T-helper 2 cell treated with Interferon-gamma antibody and Interleukin-4, amounts not matched to agents 5 μg/mL and 100 μg/mL, for 36 hours (primary cell): ENCODE data around the gene MGST2.

Source experiments
- DNase-seq: peaks from one replicate; pipeline ENCODE4 v3.0.0; 2021; ENCODE audit warnings: low spot score
- H3K27ac Mint-ChIP-seq: one replicate; pipeline ENCODE4 v1.8.0; 2021; ENCODE audit warnings: mild to moderate bottlenecking, mixed read lengths
- H3K27me3 Mint-ChIP-seq: one replicate; pipeline ENCODE4 v1.8.0; 2021; ENCODE audit warnings: low read depth, mixed read lengths
- H3K36me3 Mint-ChIP-seq: one replicate; pipeline ENCODE4 v1.8.0; 2021; ENCODE audit warnings: low read depth, mixed read lengths
- H3K4me1 Mint-ChIP-seq: one replicate; pipeline ENCODE4 v1.8.0; 2021; ENCODE audit warnings: low read depth, mixed read lengths
- H3K4me3 Mint-ChIP-seq: one replicate; pipeline ENCODE4 v1.8.0; 2022; ENCODE audit warnings: mild to moderate bottlenecking, moderate library complexity, mixed read lengths
- H3K9me3 Mint-ChIP-seq: one replicate; pipeline ENCODE4 v1.8.0; 2021; ENCODE audit warnings: mixed read lengths

Gene MGST2

DNA sequence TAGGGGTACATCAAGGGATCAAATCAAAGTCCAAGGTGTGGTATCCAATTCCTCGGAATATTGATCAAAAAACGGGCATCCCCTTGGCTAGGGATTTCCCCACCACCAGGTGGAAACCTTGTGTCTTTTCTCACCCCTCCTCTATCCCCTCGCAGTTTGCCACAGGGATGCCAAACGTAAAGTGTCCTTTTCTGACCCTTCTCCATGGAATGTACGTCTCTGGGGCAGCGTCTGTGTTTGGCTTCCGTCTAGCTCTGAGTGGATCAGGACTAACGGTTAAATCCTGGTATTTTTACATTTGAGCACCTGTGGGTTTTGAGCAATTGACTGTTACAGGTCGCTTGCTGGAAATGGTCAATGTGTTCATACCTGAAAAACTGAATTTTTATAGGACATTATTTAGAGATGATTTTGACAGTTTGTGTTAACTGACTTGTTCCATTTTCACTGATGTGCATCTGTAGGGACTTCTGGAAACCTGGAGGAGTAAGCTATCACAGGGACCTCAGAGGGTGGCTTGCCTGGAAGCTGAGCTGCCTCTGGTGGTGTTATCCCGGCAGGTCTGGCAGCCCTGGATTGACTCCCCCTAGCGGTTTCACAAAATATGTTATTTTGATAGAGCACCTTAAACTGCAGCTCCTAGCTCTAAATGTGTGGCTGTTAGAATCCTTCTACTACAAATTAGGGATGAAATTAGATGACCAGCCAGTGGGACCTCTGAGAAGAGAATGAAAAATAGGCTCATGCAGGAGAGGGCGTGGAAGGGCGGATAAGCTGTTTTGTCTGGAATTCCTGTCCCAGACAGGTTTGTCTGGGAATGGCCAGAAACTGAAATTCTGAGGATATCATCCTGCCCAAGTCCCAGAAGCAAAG is 8.8 kb upstream of the MGST2 start:
- no peaks in the 10 kb centered on the region for H3K9me3 Mint-ChIP-seq
- H3K4me3 Mint-ChIP-seq, result peak overlapping the region; percentile 86
- H3K4me1 Mint-ChIP-seq, result peaks cover 27% of the 10 kb centered on the region
- DNase-seq, result peak; percentile 40
- H3K36me3 Mint-ChIP-seq, result no peaks in the 10 kb centered on the region
- peak overlapping the region; percentile 94 for H3K27ac Mint-ChIP-seq
- no peaks in the 10 kb centered on the region for H3K27me3 Mint-ChIP-seq

- H3K27me3 Mint-ChIP-seq, result no peaks in the 10 kb centered on the region
- H3K27ac Mint-ChIP-seq, result peak overlapping the region; percentile 94
- peak; percentile 11 for DNase-seq
- H3K9me3 Mint-ChIP-seq, result no peaks in the 10 kb centered on the region
- no peaks in the 10 kb centered on the region for H3K36me3 Mint-ChIP-seq
- H3K4me3 Mint-ChIP-seq, result peak overlapping the region; percentile 86
- H3K4me1 Mint-ChIP-seq, result peaks cover 27% of the 10 kb centered on the region
These were observed 7.4 kb upstream of the MGST2 start for GRCh38 chr4:139658185-139658584.

DNA sequence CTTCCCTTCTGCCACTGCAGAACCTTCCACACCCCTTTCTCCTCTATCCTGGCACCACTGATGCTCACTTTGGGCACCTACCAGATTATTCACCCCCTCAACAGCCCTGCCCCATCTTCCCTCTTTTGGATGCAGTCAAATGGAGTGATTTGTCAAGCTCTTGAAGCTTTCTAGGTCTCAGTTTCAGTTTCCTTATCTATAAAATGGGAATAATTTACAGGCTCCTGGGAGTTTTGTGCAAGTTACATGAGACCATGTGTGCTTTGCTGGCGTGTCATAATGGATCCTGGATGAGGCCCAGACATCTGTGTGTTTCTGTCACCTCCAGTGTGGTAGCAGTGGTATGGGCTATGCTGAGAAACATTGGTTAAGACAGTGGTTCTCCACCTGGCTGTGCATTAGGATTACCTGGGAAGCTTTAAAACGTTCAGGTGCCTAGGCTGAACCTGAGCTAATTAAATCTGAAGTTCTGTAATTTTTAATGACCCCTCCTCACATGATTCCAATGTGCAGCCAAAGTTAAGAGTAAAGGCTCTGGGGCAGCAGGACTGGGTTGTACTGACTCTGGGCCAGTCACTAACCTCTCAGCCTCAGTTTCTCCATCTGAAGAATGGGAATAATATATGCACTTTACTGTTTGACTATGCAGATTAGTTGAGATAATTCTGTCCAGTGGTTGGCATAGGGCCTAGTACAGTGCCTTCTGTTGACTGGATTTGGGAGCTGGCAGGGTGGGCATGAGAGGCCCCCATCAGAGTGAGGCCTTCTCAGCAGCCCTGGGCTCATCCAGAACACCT is 6.8 kb upstream of the MGST2 start:
- no peaks in the 10 kb centered on the region for H3K36me3 Mint-ChIP-seq
- H3K4me3 Mint-ChIP-seq, result peak overlapping the region; percentile 86
- no peaks in the 10 kb centered on the region for H3K9me3 Mint-ChIP-seq
- peaks cover 27% of the 10 kb centered on the region for H3K4me1 Mint-ChIP-seq
- peak overlapping the region; percentile 94 for H3K27ac Mint-ChIP-seq
- H3K27me3 Mint-ChIP-seq, result no peaks in the 10 kb centered on the region
- DNase-seq, result no peak

DNA sequence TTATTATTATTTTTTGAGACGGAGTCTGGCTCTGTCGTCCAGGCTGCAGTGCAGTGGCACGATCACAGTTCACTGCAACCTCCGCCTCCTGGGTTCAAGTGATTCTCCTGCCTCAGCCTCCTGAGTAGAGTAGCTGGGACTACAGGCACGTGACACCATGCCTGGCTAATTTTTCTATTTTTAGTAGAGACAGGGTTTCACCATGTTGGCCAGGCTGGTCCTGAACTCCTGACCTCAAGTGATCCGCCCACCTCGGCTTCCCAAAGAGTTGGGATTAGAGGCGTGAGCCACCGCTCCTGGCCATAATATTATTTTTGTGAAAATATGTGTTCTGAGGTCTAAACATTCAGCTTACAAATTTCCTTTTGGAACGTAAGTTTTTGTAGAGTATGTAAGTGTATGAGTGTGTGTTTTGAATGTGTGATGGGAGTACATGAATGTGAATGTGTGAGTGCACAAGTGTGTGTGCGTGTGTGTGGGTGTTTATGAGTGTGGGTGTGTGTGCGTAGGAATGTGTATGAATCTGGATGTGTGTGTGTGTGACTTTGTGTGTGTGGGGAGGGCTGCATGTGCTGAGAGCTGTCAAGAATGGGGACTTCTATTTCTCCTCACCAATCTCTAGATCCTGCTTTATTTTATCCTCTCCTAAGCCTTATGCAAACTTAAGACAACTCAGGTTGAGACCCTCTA is 5.7 kb upstream of the MGST2 start:
- no peaks in the 10 kb centered on the region for H3K9me3 Mint-ChIP-seq
- no peaks in the 10 kb centered on the region for H3K27me3 Mint-ChIP-seq
- no peak for DNase-seq
- no peak overlapping the region for H3K4me3 Mint-ChIP-seq
- H3K4me1 Mint-ChIP-seq, result peaks cover 27% of the 10 kb centered on the region
- H3K36me3 Mint-ChIP-seq, result no peaks in the 10 kb centered on the region
- H3K27ac Mint-ChIP-seq, result no peak overlapping the region

- no peak overlapping the region for H3K4me3 Mint-ChIP-seq
These were observed 5.0 kb upstream of the MGST2 start for GRCh38 chr4:139660568-139661043.

GRCh38 chr4:139663561-139664138 is 2.0 kb upstream of the MGST2 start:
- no peaks in the 10 kb centered on the region for H3K27me3 Mint-ChIP-seq
- no peak for DNase-seq
- H3K9me3 Mint-ChIP-seq, result no peaks in the 10 kb centered on the region
- peaks cover 5% of the 10 kb centered on the region for H3K36me3 Mint-ChIP-seq
- no peak overlapping the region for H3K4me3 Mint-ChIP-seq
- no peak overlapping the region for H3K27ac Mint-ChIP-seq
- peaks cover 27% of the 10 kb centered on the region for H3K4me1 Mint-ChIP-seq

More at GRCh38 chr4:139660568-139661043, 5.0 kb upstream of the MGST2 start:
- Mint-ChIP-seq H3K27ac (no peak overlapping the region), H3K4me1 (peaks cover 30% of the 10 kb centered on the region), H3K36me3 (no peaks in the 10 kb centered on the region), H3K9me3 (no peaks in the 10 kb centered on the region), H3K27me3 (no peaks in the 10 kb centered on the region)
- DNase-seq, result no peak

DNA sequence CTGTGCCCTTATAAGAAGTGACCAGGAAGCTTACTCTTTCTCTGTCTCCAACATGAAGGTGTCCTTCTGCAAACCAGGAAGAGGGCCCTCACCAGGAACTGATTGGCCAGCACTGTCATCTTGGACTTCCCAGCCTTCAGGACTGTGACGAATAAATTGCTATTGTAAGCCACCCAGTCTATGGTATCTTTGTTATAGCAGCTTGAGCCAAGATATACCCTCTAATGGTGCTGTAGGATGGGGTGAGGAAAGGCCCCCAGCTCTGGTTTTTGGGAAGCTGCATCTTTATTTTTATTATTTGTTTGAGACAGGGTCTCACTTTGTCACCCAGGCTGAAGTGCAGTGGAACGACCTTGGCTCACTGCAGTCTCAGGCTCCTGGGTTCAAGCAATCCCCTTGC is 1.2 kb upstream of the MGST2 start:
- DNase-seq, result no peak
- Mint-ChIP-seq H3K4me1 (peaks cover 29% of the 10 kb centered on the region), H3K36me3 (peaks cover 5% of the 10 kb centered on the region), H3K9me3 (no peaks in the 10 kb centered on the region), H3K27me3 (no peaks in the 10 kb centered on the region), H3K4me3 (no peak overlapping the region), H3K27ac (no peak overlapping the region)

DNA sequence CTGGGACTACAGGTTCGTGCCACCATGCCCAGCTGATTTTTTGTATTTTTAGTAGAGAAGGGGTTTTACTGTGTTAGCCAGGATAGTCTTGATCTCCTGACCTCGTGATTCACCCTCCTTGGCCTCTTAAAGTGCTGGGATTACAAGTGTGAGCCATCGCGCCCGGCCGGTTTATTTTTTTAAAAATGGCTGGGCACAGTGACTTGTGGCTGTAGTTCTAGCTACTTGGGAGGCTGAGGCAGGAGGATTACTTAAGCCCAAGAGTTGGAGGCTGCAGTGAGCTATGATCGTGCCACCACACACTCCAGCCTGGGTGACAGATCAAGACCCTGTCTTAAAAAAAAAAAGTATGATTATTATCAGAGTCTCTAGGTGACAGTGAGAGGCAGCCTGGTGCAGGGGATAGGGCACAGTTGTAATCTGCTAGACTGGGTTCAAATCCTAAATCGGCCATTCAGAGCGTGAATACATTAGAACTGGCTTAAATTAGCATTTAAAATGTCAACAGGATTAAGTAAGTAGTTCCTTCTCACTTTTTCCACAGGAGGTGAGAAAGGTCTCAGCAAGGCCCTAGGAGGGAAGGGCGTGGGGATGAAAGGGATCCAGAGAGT is 435 bp upstream of the MGST2 start:
- no peaks in the 10 kb centered on the region for H3K9me3 Mint-ChIP-seq
- DNase-seq, result no peak

GRCh38 chr4:139666735-139667281 is 1.2 kb downstream of the MGST2 start:
- peaks cover 11% of the 10 kb centered on the region for H3K36me3 Mint-ChIP-seq
- DNase-seq, result peak; percentile 9
- no peaks in the 10 kb centered on the region for H3K27me3 Mint-ChIP-seq
- H3K4me1 Mint-ChIP-seq, result peaks cover 34% of the 10 kb centered on the region
- peak overlapping the region; percentile 92 for H3K4me3 Mint-ChIP-seq
- H3K9me3 Mint-ChIP-seq, result no peaks in the 10 kb centered on the region
- H3K27ac Mint-ChIP-seq, result peak overlapping the region; percentile 94

More for the DNA sequence above, 435 bp upstream of the MGST2 start:
- H3K4me1 Mint-ChIP-seq, result peaks cover 34% of the 10 kb centered on the region
- peaks cover 10% of the 10 kb centered on the region for H3K36me3 Mint-ChIP-seq
- H3K27me3 Mint-ChIP-seq, result no peaks in the 10 kb centered on the region
- peak overlapping the region; percentile 92 for H3K4me3 Mint-ChIP-seq
- peak overlapping the region; percentile 94 for H3K27ac Mint-ChIP-seq

DNA sequence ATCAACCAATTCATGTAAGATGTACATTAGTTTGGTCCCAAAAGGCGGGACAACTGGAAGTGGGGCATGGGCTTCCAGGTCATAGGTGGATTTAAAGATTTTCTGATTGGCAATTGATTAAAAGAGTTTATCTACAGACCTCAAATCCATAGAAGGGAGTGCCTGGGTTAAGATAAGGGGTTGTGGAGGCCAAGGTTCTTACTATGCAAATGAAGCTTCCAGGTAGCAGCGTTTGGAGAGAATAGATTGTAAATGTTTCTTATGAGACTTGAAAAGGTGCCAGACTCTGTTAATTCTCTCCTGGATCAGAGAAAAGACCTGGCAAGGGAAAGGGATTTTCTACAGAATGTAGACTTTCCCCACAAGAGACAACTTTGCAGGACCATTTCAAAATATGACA is 2.4 kb downstream of the MGST2 start:
- H3K9me3 Mint-ChIP-seq, result no peaks in the 10 kb centered on the region
- no peak for DNase-seq
- no peaks in the 10 kb centered on the region for H3K27me3 Mint-ChIP-seq
- peaks cover 17% of the 10 kb centered on the region for H3K36me3 Mint-ChIP-seq
- peaks cover 34% of the 10 kb centered on the region for H3K4me1 Mint-ChIP-seq
- no peak overlapping the region for H3K27ac Mint-ChIP-seq
- no peak overlapping the region for H3K4me3 Mint-ChIP-seq

- no peak overlapping the region for H3K27ac Mint-ChIP-seq
- no peak overlapping the region for H3K4me3 Mint-ChIP-seq
- H3K9me3 Mint-ChIP-seq, result no peaks in the 10 kb centered on the region
- no peaks in the 10 kb centered on the region for H3K27me3 Mint-ChIP-seq
- DNase-seq, result no peak
- peaks cover 34% of the 10 kb centered on the region for H3K4me1 Mint-ChIP-seq
- peaks cover 18% of the 10 kb centered on the region for H3K36me3 Mint-ChIP-seq
These were observed 3.1 kb downstream of the MGST2 start for GRCh38 chr4:139668658-139669201.

DNA sequence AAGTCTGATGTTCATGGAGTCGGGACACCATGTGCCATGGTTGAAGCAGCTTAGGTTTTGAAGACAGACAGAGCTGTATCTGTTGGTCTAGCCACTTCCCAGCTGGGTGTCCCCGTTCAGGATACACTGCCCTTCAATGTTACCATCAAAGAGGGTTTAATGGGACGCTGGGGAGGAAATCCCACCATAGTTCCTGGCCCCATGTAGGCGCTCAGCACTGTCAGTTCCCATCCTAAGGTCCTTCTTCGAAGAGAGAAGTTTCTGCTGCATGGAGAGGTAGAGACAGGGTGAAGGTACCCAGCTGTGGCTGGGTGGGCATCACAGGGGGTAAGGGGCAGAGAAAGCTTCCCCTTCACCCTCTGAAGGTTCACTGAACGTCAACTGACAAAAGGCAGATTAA is 3.7 kb downstream of the MGST2 start:
- Mint-ChIP-seq H3K4me3 (no peak overlapping the region), H3K27me3 (no peaks in the 10 kb centered on the region), H3K27ac (no peak overlapping the region), H3K36me3 (peaks cover 18% of the 10 kb centered on the region), H3K9me3 (no peaks in the 10 kb centered on the region), H3K4me1 (peaks cover 34% of the 10 kb centered on the region)
- no peak for DNase-seq

GRCh38 chr4:139669890-139670289 is 4.3 kb downstream of the MGST2 start:
- no peak overlapping the region for H3K27ac Mint-ChIP-seq
- H3K9me3 Mint-ChIP-seq, result no peaks in the 10 kb centered on the region
- peaks cover 34% of the 10 kb centered on the region for H3K4me1 Mint-ChIP-seq
- H3K27me3 Mint-ChIP-seq, result no peaks in the 10 kb centered on the region
- peaks cover 18% of the 10 kb centered on the region for H3K36me3 Mint-ChIP-seq
- DNase-seq, result no peak
- no peak overlapping the region for H3K4me3 Mint-ChIP-seq
